ENCODE data around the gene ACP2.

DNA sequence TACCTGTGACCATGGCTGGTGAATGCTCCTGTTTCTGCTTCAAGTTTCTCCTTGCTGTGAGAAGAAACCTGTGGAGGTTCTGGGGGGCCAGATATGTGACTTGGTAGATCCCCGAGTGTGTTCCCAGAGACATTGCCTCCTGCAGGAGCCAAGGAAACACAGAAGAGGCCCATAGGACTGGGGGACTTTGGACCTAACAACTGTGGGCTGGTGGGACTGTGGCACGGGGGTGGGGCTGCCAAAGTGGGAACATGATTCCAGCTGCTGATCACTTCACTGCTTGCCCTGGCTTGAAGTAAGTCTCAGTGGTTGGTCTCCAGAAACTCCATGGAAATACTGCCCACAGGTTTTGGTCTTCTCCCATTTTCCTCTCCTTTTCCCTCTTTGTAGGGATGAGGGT is 5.0 kb upstream of the ACP2 start:
- no peak for TF ChIP-seq TAF1 (IDR thresholded peaks at IDR 0.05; ENCODE audit: borderline replicate concordance, low read depth, low read length)
- TF ChIP-seq, protein P1, sequence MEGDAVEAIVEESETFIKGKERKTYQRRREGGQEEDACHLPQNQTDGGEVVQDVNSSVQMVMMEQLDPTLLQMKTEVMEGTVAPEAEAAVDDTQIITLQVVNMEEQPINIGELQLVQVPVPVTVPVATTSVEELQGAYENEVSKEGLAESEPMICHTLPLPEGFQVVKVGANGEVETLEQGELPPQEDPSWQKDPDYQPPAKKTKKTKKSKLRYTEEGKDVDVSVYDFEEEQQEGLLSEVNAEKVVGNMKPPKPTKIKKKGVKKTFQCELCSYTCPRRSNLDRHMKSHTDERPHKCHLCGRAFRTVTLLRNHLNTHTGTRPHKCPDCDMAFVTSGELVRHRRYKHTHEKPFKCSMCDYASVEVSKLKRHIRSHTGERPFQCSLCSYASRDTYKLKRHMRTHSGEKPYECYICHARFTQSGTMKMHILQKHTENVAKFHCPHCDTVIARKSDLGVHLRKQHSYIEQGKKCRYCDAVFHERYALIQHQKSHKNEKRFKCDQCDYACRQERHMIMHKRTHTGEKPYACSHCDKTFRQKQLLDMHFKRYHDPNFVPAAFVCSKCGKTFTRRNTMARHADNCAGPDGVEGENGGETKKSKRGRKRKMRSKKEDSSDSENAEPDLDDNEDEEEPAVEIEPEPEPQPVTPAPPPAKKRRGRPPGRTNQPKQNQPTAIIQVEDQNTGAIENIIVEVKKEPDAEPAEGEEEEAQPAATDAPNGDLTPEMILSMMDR (IDR thresholded peaks at IDR 0.05 in 2 of 3, conservative IDR thresholded peaks at IDR 0.05 in 1 of 3; ENCODE audit: control insufficient read depth in 2 of 3, extremely low read depth in 1 of 3, insufficient read depth in 1 of 3, low read depth in 3 of 3, low read length in 3 of 3): no peak
- no peak for TF ChIP-seq HCFC1 (IDR thresholded peaks at IDR 0.05; ENCODE audit: low read length)
- TF ChIP-seq FOS (IDR thresholded peaks at IDR 0.05; ENCODE audit: borderline replicate concordance, extremely low read depth, insufficient read length): no peak
- no peak for TF ChIP-seq RAD21 (IDR thresholded peaks at IDR 0.05; ENCODE audit: insufficient read depth, low read depth, low read length)
- TF ChIP-seq MTA3 (IDR thresholded peaks at IDR 0.05; ENCODE audit: borderline replicate concordance, low read length): no peak
- no peak for TF ChIP-seq GABPA (IDR thresholded peaks at IDR 0.05; ENCODE audit: low read depth)
- no peak for TF ChIP-seq EED (IDR thresholded peaks at IDR 0.05; ENCODE audit: low read depth)

Measured in GM12878 (cell line).